Measurements from ENCODE around the gene ALKBH6. TPM values are rescaled to one million over a fixed set of nuclear protein-coding genes. Genes with fewer than 3 reads are reported as not detected.

The ALKBH6 gene
- total RNA-seq, 6 experiments from 2014 or later: 25.3 to 31.5 (median 28.5) TPM

GRCh38 chr19:36032251-36033104 lies 18.5 kb upstream of the ALKBH6 start, which contains the start of gene CLIP3:
Gene CLIP3, minus strand, starts transcription at chr19:36032873. Its CDS starts 516 bp downstream, at chr19:36032357.
- H3K27me3 Mint-ChIP-seq (ENCODE audit: insufficient read depth): no peaks in the 10 kb centered on the region
- peaks cover 19% of the 10 kb centered on the region for H3K36me3 Mint-ChIP-seq (ENCODE audit: low read depth)
- DNase-seq: peak; percentile 44
- H3K4me3 Mint-ChIP-seq: peak within 1 kb of the TSS; percentile 88
- peak; percentile 47 for TF ChIP-seq CTCF (IDR thresholded peaks at IDR 0.05)
- H3K9me3 Mint-ChIP-seq: no peaks in the 10 kb centered on the region
- peaks cover 30% of the 10 kb centered on the region for H3K4me1 Mint-ChIP-seq (ENCODE audit: low read depth)
- peak within 1 kb of the TSS; percentile 69 for H3K27ac Mint-ChIP-seq

- H3K36me3 Mint-ChIP-seq (ENCODE audit: low read depth): peaks cover 25% of the 10 kb centered on the region
- H3K27me3 Mint-ChIP-seq (ENCODE audit: insufficient read depth): no peaks in the 10 kb centered on the region
- no peak overlapping the region for H3K27ac Mint-ChIP-seq
- no peak for DNase-seq
- no peaks in the 10 kb centered on the region for H3K9me3 Mint-ChIP-seq
- H3K4me1 Mint-ChIP-seq (ENCODE audit: low read depth): peaks cover 30% of the 10 kb centered on the region
- H3K4me3 Mint-ChIP-seq: peak overlapping the region; percentile 36; the same call in 1 of the 2 replicates
- no peak for TF ChIP-seq CTCF (IDR thresholded peaks at IDR 0.05)
Measured at GRCh38 chr19:36031308-36031707, 17.3 kb upstream of the ALKBH6 start.

GRCh38 chr19:36030264-36031148 lies 16.5 kb upstream of the ALKBH6 start:
- Mint-ChIP-seq H3K27ac (no peak overlapping the region; the same call in 1 of the 2 replicates), H3K4me3 (no peak overlapping the region)

GRCh38 chr19:36028313-36029041 lies 14.5 kb upstream of the ALKBH6 start:
- no peaks in the 10 kb centered on the region for H3K9me3 Mint-ChIP-seq
- H3K4me3 Mint-ChIP-seq: no peak overlapping the region
- no peak for TF ChIP-seq CTCF (IDR thresholded peaks at IDR 0.05)
- peaks cover 25% of the 10 kb centered on the region for H3K4me1 Mint-ChIP-seq (ENCODE audit: low read depth)
- H3K27me3 Mint-ChIP-seq (ENCODE audit: insufficient read depth): 0 out of 2 replicates have a peak, but pooled peaks cover 1% of the 10 kb centered on the region
- H3K36me3 Mint-ChIP-seq (ENCODE audit: low read depth): peaks cover 36% of the 10 kb centered on the region
- no peak for DNase-seq
- H3K27ac Mint-ChIP-seq: no peak overlapping the region; the same call in 1 of the 2 replicates

More at GRCh38 chr19:36030264-36031148, 16.5 kb upstream of the ALKBH6 start:
- TF ChIP-seq CTCF (IDR thresholded peaks at IDR 0.05): peak; percentile 50
- H3K27me3 Mint-ChIP-seq (ENCODE audit: insufficient read depth): 0 out of 2 replicates have a peak, but pooled peaks cover under 1% of the 10 kb centered on the region
- peaks cover 30% of the 10 kb centered on the region for H3K4me1 Mint-ChIP-seq (ENCODE audit: low read depth)
- DNase-seq: peak; percentile 16
- peaks cover 30% of the 10 kb centered on the region for H3K36me3 Mint-ChIP-seq (ENCODE audit: low read depth)
- no peaks in the 10 kb centered on the region for H3K9me3 Mint-ChIP-seq

- DNase-seq: no peak
- Mint-ChIP-seq H3K36me3 (ENCODE audit: low read depth) (peaks cover 40% of the 10 kb centered on the region), H3K27ac (no peak overlapping the region), H3K4me1 (ENCODE audit: low read depth) (peaks cover 19% of the 10 kb centered on the region), H3K27me3 (ENCODE audit: insufficient read depth) (0 out of 2 replicates have a peak, but pooled peaks cover 1% of the 10 kb centered on the region), H3K9me3 (no peaks in the 10 kb centered on the region), H3K4me3 (no peak overlapping the region)
- TF ChIP-seq CTCF (IDR thresholded peaks at IDR 0.05): no peak
Measured at GRCh38 chr19:36027696-36028095, 13.7 kb upstream of the ALKBH6 start.
